ENCODE results near the gene IFT88. TPM values are rescaled to one million over a fixed set of nuclear protein-coding genes. Genes with fewer than 3 reads are reported as not detected.
A peak's percentile ranks its signal among the peaks of the same experiment; 100 is the strongest.

Gene IFT88
- total and polyA plus RNA-seq, 4 donors = 8.7 to 59.0 (median 14.6) TPM

GRCh38 chr13:20550799-20551198 is 16.2 kb upstream of the IFT88 start:
- Histone ChIP-seq H3K36me3 (ENCODE audit: control insufficient read depth in 4 of 4, insufficient read depth in 4 of 4, low read length in 4 of 4) (no peaks in the 10 kb centered on the region), H3K9me3 (ENCODE audit: control insufficient read depth in 4 of 4, insufficient read depth in 3 of 4, low read length in 3 of 4) (no peaks in the 10 kb centered on the region), H3K27me3 (ENCODE audit: control insufficient read depth in 3 of 3, insufficient read depth in 3 of 3, low read length in 2 of 3) (no peaks in the 10 kb centered on the region), H3K4me1 (ENCODE audit: control insufficient read depth in 5 of 5, insufficient read depth in 5 of 5, low read length in 5 of 5) (peaks cover 0 to 5% (median 0%) of the 10 kb centered on the region in 5 donors), H3K4me3 (no peak overlapping the region), H3K9ac (ENCODE audit: insufficient read depth in 1 of 2, low read length in 2 of 2) (no peak overlapping the region), H3K27ac (ENCODE audit: low read depth in 1 of 2, low read length in 1 of 2) (no peak overlapping the region)
- no peak for ATAC-seq (ENCODE audit: insufficient read depth, low FRiP score)
- DNase-seq = peak in 2 of 3 donors; percentile 23 to 57
- 25 to 46% methylated on average over 5 of the region's 5 CpGs for WGBS, 2 donors
- TF ChIP-seq CTCF (IDR thresholded peaks at IDR 0.05; ENCODE audit: control extremely low read depth, extremely low read depth) = no peak

GRCh38 chr13:20553311-20553710 is 13.6 kb upstream of the IFT88 start:
- H3K9me3 ChIP-seq (ENCODE audit: control insufficient read depth in 4 of 4, insufficient read depth in 3 of 4, low read length in 3 of 4) = no peaks in the 10 kb centered on the region
- no peak for ATAC-seq (ENCODE audit: insufficient read depth, low FRiP score)
- H3K27ac ChIP-seq (ENCODE audit: low read depth in 1 of 2, low read length in 1 of 2) = no peak overlapping the region
- no peaks in the 10 kb centered on the region for H3K36me3 ChIP-seq (ENCODE audit: control insufficient read depth in 4 of 4, insufficient read depth in 4 of 4, low read length in 4 of 4)
- H3K27me3 ChIP-seq (ENCODE audit: control insufficient read depth in 3 of 3, insufficient read depth in 3 of 3, low read length in 2 of 3) = no peaks in the 10 kb centered on the region
- no peak for TF ChIP-seq CTCF (IDR thresholded peaks at IDR 0.05; ENCODE audit: control extremely low read depth, extremely low read depth)
- 75 to 83% methylated on average over 3 of the region's 3 CpGs for WGBS, 2 donors
- DNase-seq = peak; percentile 21 to 72 (median 26)
- peaks cover 0 to 5% (median 0%) of the 10 kb centered on the region in 5 donors for H3K4me1 ChIP-seq (ENCODE audit: control insufficient read depth in 5 of 5, insufficient read depth in 5 of 5, low read length in 5 of 5)
- H3K9ac ChIP-seq (ENCODE audit: insufficient read depth in 1 of 2, low read length in 2 of 2) = no peak overlapping the region
- H3K4me3 ChIP-seq = no peak overlapping the region

DNA sequence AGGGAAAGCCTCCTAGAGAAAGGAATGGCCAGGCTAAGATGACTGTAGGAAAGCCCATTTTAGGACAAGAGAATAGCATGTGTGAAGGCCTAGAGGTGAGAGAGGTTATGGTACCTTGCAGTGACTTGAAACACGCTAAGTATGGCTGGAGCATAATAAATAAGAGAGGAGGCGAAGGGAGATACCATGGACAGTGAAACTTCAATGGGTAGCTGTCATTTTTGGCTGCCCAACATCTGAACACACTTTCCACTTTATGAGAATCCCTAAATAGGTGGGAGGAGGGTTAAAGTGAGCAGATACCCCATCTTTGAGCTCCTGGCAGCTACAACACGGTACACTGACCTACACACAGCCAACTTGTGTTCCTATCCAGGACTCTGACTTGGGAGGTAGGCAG is 8.0 kb upstream of the IFT88 start:
- WGBS, 2 donors = 83 to 93% methylated on average over 3 of the region's 3 CpGs
- Histone ChIP-seq H3K27me3 (ENCODE audit: control insufficient read depth in 3 of 3, insufficient read depth in 3 of 3, low read length in 2 of 3) (no peaks in the 10 kb centered on the region), H3K27ac (ENCODE audit: low read depth in 1 of 2, low read length in 1 of 2) (no peak overlapping the region), H3K4me1 (ENCODE audit: control insufficient read depth in 5 of 5, insufficient read depth in 5 of 5, low read length in 5 of 5) (no peaks in the 10 kb centered on the region), H3K4me3 (no peak overlapping the region), H3K9me3 (ENCODE audit: control insufficient read depth in 4 of 4, insufficient read depth in 3 of 4, low read length in 3 of 4) (no peaks in the 10 kb centered on the region), H3K9ac (ENCODE audit: insufficient read depth in 1 of 2, low read length in 2 of 2) (no peak overlapping the region), H3K36me3 (ENCODE audit: control insufficient read depth in 4 of 4, insufficient read depth in 4 of 4, low read length in 4 of 4) (no peaks in the 10 kb centered on the region)
- DNase-seq = no peak
- ATAC-seq (ENCODE audit: insufficient read depth, low FRiP score) = no peak
- no peak for TF ChIP-seq CTCF (IDR thresholded peaks at IDR 0.05; ENCODE audit: control extremely low read depth, extremely low read depth)

DNA sequence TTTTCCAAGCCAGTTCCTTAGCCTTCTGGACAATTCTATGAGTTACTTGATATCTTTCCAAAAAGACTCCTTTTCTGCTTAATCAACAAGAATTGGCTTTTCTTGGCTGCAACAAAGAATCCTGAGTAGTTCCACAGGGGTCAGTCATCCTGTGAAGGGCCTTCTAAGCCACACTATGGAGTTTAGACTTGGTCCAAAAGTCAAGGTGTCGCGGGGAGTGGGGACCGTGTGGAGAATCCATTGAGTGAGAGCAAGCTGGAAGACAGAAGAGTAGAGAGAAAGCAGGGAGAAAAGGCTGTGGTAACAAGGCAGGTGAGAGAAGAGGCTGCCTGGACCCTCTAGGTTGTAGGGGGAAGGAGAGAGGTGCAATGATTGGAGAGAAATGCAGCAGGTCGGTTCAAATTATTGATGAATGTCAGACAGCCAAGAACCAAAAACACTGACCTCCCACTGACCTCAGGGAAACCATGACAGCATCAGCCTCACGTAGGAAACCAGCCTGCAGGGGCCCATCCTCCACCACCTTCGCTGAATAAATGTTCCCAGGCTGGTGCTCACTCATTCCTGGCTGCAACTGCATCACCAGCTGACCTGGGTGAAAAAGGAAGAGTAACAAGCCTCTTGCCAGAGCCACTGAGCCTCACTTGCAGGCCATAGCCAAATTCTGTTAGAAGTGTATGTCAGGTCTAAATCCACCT is 7.1 kb upstream of the IFT88 start:
- DNase-seq = no peak

More for the DNA sequence above, 7.1 kb upstream of the IFT88 start:
- no peak for TF ChIP-seq CTCF (IDR thresholded peaks at IDR 0.05; ENCODE audit: control extremely low read depth, extremely low read depth)
- Histone ChIP-seq H3K4me3 (no peak overlapping the region), H3K27ac (ENCODE audit: low read depth in 1 of 2, low read length in 1 of 2) (no peak overlapping the region), H3K36me3 (ENCODE audit: control insufficient read depth in 4 of 4, insufficient read depth in 4 of 4, low read length in 4 of 4) (no peaks in the 10 kb centered on the region), H3K9me3 (ENCODE audit: control insufficient read depth in 4 of 4, insufficient read depth in 3 of 4, low read length in 3 of 4) (no peaks in the 10 kb centered on the region), H3K4me1 (ENCODE audit: control insufficient read depth in 5 of 5, insufficient read depth in 5 of 5, low read length in 5 of 5) (no peaks in the 10 kb centered on the region), H3K27me3 (ENCODE audit: control insufficient read depth in 3 of 3, insufficient read depth in 3 of 3, low read length in 2 of 3) (no peaks in the 10 kb centered on the region), H3K9ac (ENCODE audit: insufficient read depth in 1 of 2, low read length in 2 of 2) (no peak overlapping the region)
- 87% methylated on average over 6 of the region's 6 CpGs for WGBS, 2 donors
- no peak for ATAC-seq (ENCODE audit: insufficient read depth, low FRiP score)
